A549 (cell line): ENCODE measurements around the gene MAJIN. TPM values are rescaled to one million over a fixed set of nuclear protein-coding genes. Genes with fewer than 3 reads are reported as not detected.

ENCODE experiments used
- ATAC-seq, 2 experiments: fragments of 200-7000 bp in 1 of 2; fragments of >200 bp in 1 of 2; cut with Nextera tagmentation in 1 of 2; cut with Tn5 transposase in 1 of 2; 3 replicates each; pipeline versions ENCODE4 v1.8.0 to v1.9.1; 2018 to 2020; ENCODE audit warnings: mild to moderate bottlenecking in 1 of 2, moderate library complexity in 1 of 2
- CTCF ChIA-PET: fragments of 300-600 bp; sonication (Branson Sonifier 250); formaldehyde crosslinking; extraction: SDS; loops from one replicate; lab custom pipeline; 2021; ENCODE audit warnings: antibody characterized with exemption, inconsistent platforms; lab: Yijun Ruan, JAX
- POLR2A ChIA-PET: fragments of 350-600 bp; formaldehyde crosslinking; extraction: SDS; loops from one replicate; lab custom pipeline; 2021; ENCODE audit warnings: antibody characterized with exemption, inconsistent platforms; lab: Yijun Ruan, JAX
- DNase-seq, 2 experiments: peaks; one replicate each; pipeline versions ENCODE4 v3.0.0 to v3.0.0-alpha.2; 2011 to 2016; ENCODE audit warnings: low read depth in 1 of 2, low spot score in 1 of 2
- FAIRE-seq: peaks from 2 replicates; lab custom pipeline; 2011; peaks lifted over from hg19 to GRCh38; lab: Jason Lieb, UNC
- H3K27ac ChIP-seq, 2 experiments: fragments of >200 bp; sonication (Bioruptor Twin); formaldehyde crosslinking; 3 replicates each; pipeline ENCODE4 v1.5.1; 2016 to 2017
- H3K4me1 ChIP-seq: fragments of >200 bp; sonication (Bioruptor Twin); formaldehyde crosslinking; 3 replicates; pipeline ENCODE4 v1.6.1; 2016
- H3K4me2 ChIP-seq: fragments of >200 bp; sonication (Bioruptor Twin); formaldehyde crosslinking; 3 replicates; pipeline ENCODE4 v1.6.1; 2016
- H3K4me3 ChIP-seq: fragments of >200 bp; sonication (Bioruptor Twin); formaldehyde crosslinking; 3 replicates; pipeline ENCODE4 v1.5.1; 2016
- H3K9me3 ChIP-seq: fragments of >200 bp; sonication (Bioruptor Twin); formaldehyde crosslinking; 3 replicates; pipeline ENCODE4 v1.6.1; 2016
- BHLHE40 ChIP-seq: IDR thresholded peaks from 2 replicates; pipeline ENCODE4 v1.6.1; 2012; ENCODE audit warnings: low read depth, low read length, inconsistent platforms
- CHD4 ChIP-seq: fragments of 200-600 bp; sonication (generic); IDR thresholded peaks from 2 replicates; pipeline ENCODE4 v1.6.1; 2016; ENCODE audit warnings: antibody characterized with exemption, mild to moderate bottlenecking, borderline replicate concordance
- EHMT2 ChIP-seq: fragments of 200-600 bp; sonication (generic); IDR thresholded peaks from 2 replicates; pipeline ENCODE4 v1.6.1; 2016; ENCODE audit warnings: antibody characterized with exemption, low read depth, mild to moderate bottlenecking, moderate library complexity
- ESRRA ChIP-seq: fragments of 150-350 bp; IDR thresholded peaks from 2 replicates; pipeline ENCODE4 v1.6.1; 2014; ENCODE audit warnings: mild to moderate bottlenecking, low read length, borderline replicate concordance
- FOSB ChIP-seq: fragments of 250-450 bp; sonication (Bioruptor Pico); IDR thresholded peaks from 2 replicates; pipeline ENCODE4 v1.5.0; 2020; ENCODE audit warnings: mild to moderate bottlenecking, moderate library complexity
- FOSL2 ChIP-seq, 2 experiments: fragments of 450-650 bp in 1 of 2; fragments of >200 bp in 1 of 2; sonication (Bioruptor Twin) in 1 of 2; formaldehyde crosslinking; IDR thresholded peaks; 2 replicates each; pipeline versions ENCODE4 v1.5.0 to v1.6.1; 2016 to 2020; ENCODE audit warnings: mild to moderate bottlenecking in 1 of 2, moderate library complexity in 1 of 2
- FOXS1 ChIP-seq: fragments of 250-450 bp; sonication (Bioruptor Pico); IDR thresholded peaks from 2 replicates; pipeline ENCODE4 v1.5.0; 2020; ENCODE audit warnings: mild to moderate bottlenecking, moderate library complexity
- HOXB5 ChIP-seq: fragments of 250-450 bp; sonication (Bioruptor Pico); IDR thresholded peaks from 2 replicates; pipeline ENCODE4 v1.5.0; 2020; ENCODE audit warnings: mild to moderate bottlenecking, moderate library complexity
- JUN ChIP-seq, 2 experiments: fragments of >200 bp; sonication (Bioruptor Twin); formaldehyde crosslinking; IDR thresholded peaks; 2 replicates in 1 of 2; 3 replicates in 1 of 2; pipeline ENCODE4 v1.6.1; 2016 to 2017
- KDM1A ChIP-seq: fragments of 200-600 bp; sonication (generic); IDR thresholded peaks from 2 replicates; pipeline ENCODE4 v1.6.1; 2016; ENCODE audit warnings: low read depth, mild to moderate bottlenecking
- KDM5A ChIP-seq: fragments of 200-600 bp; sonication (generic); IDR thresholded peaks from 2 replicates; pipeline ENCODE4 v1.6.1; 2016; ENCODE audit warnings: antibody characterized with exemption, mild to moderate bottlenecking
- MAFK ChIP-seq: fragments of 450-650 bp; IDR thresholded peaks from 2 replicates; pipeline ENCODE4 v1.6.1; 2014; ENCODE audit not compliant: partially characterized antibody
- MAZ ChIP-seq: fragments of 150-350 bp; IDR thresholded peaks from 2 replicates; pipeline ENCODE4 v1.6.1; 2014; ENCODE audit warnings: antibody characterized with exemption, low read depth, low read length, borderline replicate concordance
- MYC ChIP-seq: IDR thresholded peaks from 2 replicates; pipeline ENCODE4 v1.6.1; 2012; ENCODE audit warnings: mild to moderate bottlenecking, inconsistent platforms, low read length, improper control_type of control experiment, borderline replicate concordance
- NR3C1 ChIP-seq: fragments of >200 bp; sonication (Bioruptor Twin); formaldehyde crosslinking; IDR thresholded peaks from 3 replicates; pipeline ENCODE4 v1.6.1; 2017
- PHF8 ChIP-seq: fragments of 200-600 bp; sonication (generic); IDR thresholded peaks from 2 replicates; pipeline ENCODE4 v1.6.1; 2016; ENCODE audit warnings: low read depth, mild to moderate bottlenecking, antibody characterized with exemption, moderate library complexity, borderline replicate concordance
- POLR2A ChIP-seq: IDR thresholded peaks from 2 replicates; pipeline ENCODE4 v1.6.1; 2012; ENCODE audit warnings: mild to moderate bottlenecking, low read length
- POLR2AphosphoS2 ChIP-seq: conservative IDR thresholded peaks from 2 replicates; pipeline ENCODE4 v1.6.1; 2012; ENCODE audit warnings: low read length, improper control_type of control experiment, inconsistent platforms
- RAD21 ChIP-seq, 2 experiments: fragments of >200 bp in 1 of 2; sonication (Bioruptor Twin) in 1 of 2; formaldehyde crosslinking in 1 of 2; IDR thresholded peaks in 1 of 2; conservative IDR thresholded peaks in 1 of 2; 2 replicates in 1 of 2; 3 replicates in 1 of 2; pipeline ENCODE4 v1.6.1; 2012 to 2018; ENCODE audit warnings: inconsistent platforms in 1 of 2
- RARB ChIP-seq: fragments of 250-450 bp; sonication (Bioruptor Pico); IDR thresholded peaks from 2 replicates; pipeline ENCODE4 v1.8.0; 2021; ENCODE audit warnings: mild to moderate bottlenecking, moderate library complexity
- RCOR1 ChIP-seq: fragments of 150-350 bp; IDR thresholded peaks from 2 replicates; pipeline ENCODE4 v1.6.1; 2014; ENCODE audit warnings: antibody characterized with exemption, low read length, low read depth
- RFX5 ChIP-seq: fragments of 450-650 bp; IDR thresholded peaks from 2 replicates; pipeline ENCODE4 v1.7.1; 2014; ENCODE audit warnings: antibody characterized with exemption, mild to moderate bottlenecking, moderate library complexity
- RNF2 ChIP-seq: fragments of 200-600 bp; sonication (generic); IDR thresholded peaks from 2 replicates; pipeline ENCODE4 v1.6.1; 2016; ENCODE audit warnings: low read depth, mild to moderate bottlenecking, antibody characterized with exemption, moderate library complexity, borderline replicate concordance
- TFCP2L1 ChIP-seq: fragments of 250-450 bp; sonication (Bioruptor Pico); IDR thresholded peaks from 2 replicates; pipeline ENCODE4 v1.5.0; 2021; ENCODE audit warnings: mild to moderate bottlenecking
- ZNF302 ChIP-seq: fragments of 250-450 bp; sonication (Bioruptor Pico); IDR thresholded peaks from 2 replicates; pipeline ENCODE4 v1.9.0; 2021; ENCODE audit warnings: inconsistent platforms, mild to moderate bottlenecking, moderate library complexity
- ZSCAN20 ChIP-seq: fragments of 250-450 bp; sonication (Bioruptor Pico); IDR thresholded peaks from 2 replicates; pipeline ENCODE4 v1.8.0; 2022; ENCODE audit warnings: mild to moderate bottlenecking, moderate library complexity
- WGBS: methylation state at CpG from one replicate; pipeline ENCODE4 v1.1.6; 2017; ENCODE audit errors: missing lambda C conversion rate; 5-methylcytosine and 5-hydroxymethylcytosine counted together
- polyA plus RNA-seq, 4 experiments: library from polyadenylated mRNA; depleted of rRNA in 3 of 4; stranded (reverse); fragments of >200 nt; fragmentation: RNase III in 1 of 4; extraction: RNeasy Plus Mini Kit Qiagen cat#74134 plus additional on column Dnase treatment in 1 of 4; gene quantifications; 2 replicates in 3 of 4; 3 replicates in 1 of 4; pipeline ENCODE4 v1.2.3, GENCODE V29; 2011 to 2017
- TF ChIP-seq, protein P1 (sequence below): IDR thresholded peaks from 2 replicates; pipeline ENCODE4 v1.6.1; 2012
- TF ChIP-seq, protein P2 (sequence below): fragments of 250-450 bp; sonication (Bioruptor Pico); IDR thresholded peaks from 2 replicates; pipeline ENCODE4 v1.5.0; 2021; ENCODE audit warnings: mild to moderate bottlenecking, moderate library complexity, borderline replicate concordance
- TF ChIP-seq, protein P3 (sequence below): fragments of 250-450 bp; sonication (Bioruptor Pico); IDR thresholded peaks from 2 replicates; pipeline ENCODE4 v1.5.0; 2020; ENCODE audit warnings: low read depth, mild to moderate bottlenecking, moderate library complexity
- TF ChIP-seq, protein P4 (sequence below): fragments of >200 bp; sonication (Bioruptor Twin); formaldehyde crosslinking; IDR thresholded peaks from 2 replicates; pipeline ENCODE4 v1.6.1; 2016
- TF ChIP-seq, protein P5 (sequence below): fragments of 450-650 bp; IDR thresholded peaks from 2 replicates; pipeline ENCODE4 v1.6.1; 2014; ENCODE audit warnings: antibody characterized with exemption

MAJIN gene
- polyA plus RNA-seq, 2 of the 4 experiments (the other 2 are of a cell fraction), result 0.12 TPM; not detected in 1

DNA sequence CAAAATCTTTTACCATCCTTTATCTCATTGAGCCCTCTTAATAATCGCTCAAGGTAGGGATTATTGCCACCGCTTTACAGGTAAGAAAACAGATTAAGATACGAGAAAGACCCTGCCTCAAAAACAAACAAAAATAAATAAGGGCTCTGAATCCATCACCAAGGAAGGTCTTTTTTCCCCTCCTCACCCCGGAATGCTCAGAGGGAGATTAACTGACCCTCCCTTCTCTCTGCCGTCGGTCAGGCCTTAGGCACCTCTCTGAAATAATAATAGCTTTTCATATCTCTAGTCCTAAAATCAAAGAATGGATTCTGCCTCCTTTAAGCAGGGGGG, 54.3 kb downstream of the MAJIN start:
- H3K9me3 ChIP-seq, result no peaks in the 10 kb centered on the region
- no peak for ATAC-seq
- CTCF ChIA-PET, result interaction anchor here (0.6 to 14.9 kb wide), 10 partner anchors 17 to 192 kb away, joined by 3 to 132 read pairs (median 4); partner anchors contain the start of genes ARL2 and BATF2
- no peak for DNase-seq
- TF ChIP-seq MYC (0 out of 2 replicates have a peak, but pooled peaks have one; percentile 7), FOSL2 (IDR thresholded peaks at IDR 0.05) (no peak), FOSL2 (CRISPR knock-in tag; IDR thresholded peaks at IDR 0.05) (no peak)
- TF ChIP-seq, all 56 proteins: peak for 1
- POLR2A ChIA-PET, result no interaction called here
- Histone ChIP-seq H3K4me1 (peaks cover 15% of the 10 kb centered on the region), H3K4me2 (peak overlapping the region; percentile 78), H3K27ac (peak overlapping the region; percentile 65 to 84), H3K4me3 (peak overlapping the region; percentile 45)
- FAIRE-seq, result no peak
- 13% methylated on average over 6 of the region's 6 CpGs for WGBS

DNA sequence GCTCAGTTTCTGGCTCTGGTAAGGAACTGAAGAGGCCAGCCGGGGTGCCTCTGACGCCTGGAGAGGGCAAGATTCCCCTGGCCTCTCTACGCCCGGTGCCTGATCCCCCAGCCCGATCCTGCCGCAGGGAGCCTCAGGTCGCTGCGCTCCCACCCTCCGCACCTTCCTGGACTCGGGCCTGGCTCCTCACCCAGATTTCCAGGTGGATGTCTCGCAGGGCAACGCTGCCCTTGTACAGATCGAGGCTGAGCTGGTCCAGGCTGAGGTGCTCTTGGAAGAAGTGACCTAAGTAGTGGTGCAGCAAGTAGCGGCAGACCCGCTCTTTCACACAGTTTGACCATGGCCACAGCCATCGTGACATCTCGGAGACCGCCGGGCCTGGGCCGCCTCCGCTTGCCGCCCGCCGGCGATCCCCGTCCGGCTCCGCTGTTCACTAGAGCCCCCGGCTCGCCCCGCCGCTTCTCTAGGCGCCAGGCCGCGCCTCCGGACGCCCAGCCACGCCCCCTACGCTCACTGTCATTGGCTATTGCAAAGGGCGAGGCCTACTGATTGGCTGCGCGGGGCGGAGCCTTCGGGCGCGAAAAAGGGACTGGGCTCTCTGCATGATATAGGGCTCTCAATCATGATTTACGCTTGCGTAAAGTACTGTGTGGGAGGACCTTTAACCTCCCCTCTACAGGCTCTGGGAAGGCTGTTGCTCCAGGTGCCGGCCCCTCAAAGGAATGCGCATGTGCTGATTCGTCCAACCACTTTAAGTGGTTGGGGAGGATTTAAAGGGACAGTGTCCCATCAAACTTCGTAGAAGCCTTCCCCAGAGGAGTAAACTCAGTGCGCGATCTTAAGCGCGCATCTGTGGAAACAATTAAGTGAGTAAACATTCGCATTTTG, 54.9 kb downstream of the MAJIN start, which contains the start of gene ATG2A:
TSS of gene ATG2A (minus strand) at position 435 of the 888 bp plus-strand sequence. CDS start at position 361, 74 bp downstream.
- no peaks in the 10 kb centered on the region for H3K9me3 ChIP-seq
- peaks cover 15% of the 10 kb centered on the region for H3K4me1 ChIP-seq
- peak; percentile 91 to 97 for ATAC-seq
- 3% methylated on average over 52 of the region's 57 CpGs for WGBS
- H3K27ac ChIP-seq, result peak within 1 kb of the TSS; percentile 77 to 91
- DNase-seq, result peak; percentile 99
- POLR2A ChIA-PET, result no interaction called here
- H3K4me2 ChIP-seq, result peak within 1 kb of the TSS; percentile 85
- FAIRE-seq, result peak; percentile 98
- CTCF ChIA-PET, result interaction anchor here (0.5 to 14.9 kb wide), 11 partner anchors 18 to 118 kb away, joined by 3 to 132 read pairs (median 4); partner anchors contain the start of genes ARL2 and BATF2
- peak within 1 kb of the TSS; percentile 70 for H3K4me3 ChIP-seq
- TF ChIP-seq KDM5A, result no peak
- TF ChIP-seq RAD21 (conservative IDR thresholded peaks at IDR 0.05 in 1 of 2, IDR thresholded peaks at IDR 0.05 in 1 of 2), result no peak
- TF ChIP-seq JUN (IDR thresholded peaks at IDR 0.05), result peak in 1 of 2 experiments; percentile 67; a peak in 2 of 5 replicates
- TF ChIP-seq, protein P1, sequence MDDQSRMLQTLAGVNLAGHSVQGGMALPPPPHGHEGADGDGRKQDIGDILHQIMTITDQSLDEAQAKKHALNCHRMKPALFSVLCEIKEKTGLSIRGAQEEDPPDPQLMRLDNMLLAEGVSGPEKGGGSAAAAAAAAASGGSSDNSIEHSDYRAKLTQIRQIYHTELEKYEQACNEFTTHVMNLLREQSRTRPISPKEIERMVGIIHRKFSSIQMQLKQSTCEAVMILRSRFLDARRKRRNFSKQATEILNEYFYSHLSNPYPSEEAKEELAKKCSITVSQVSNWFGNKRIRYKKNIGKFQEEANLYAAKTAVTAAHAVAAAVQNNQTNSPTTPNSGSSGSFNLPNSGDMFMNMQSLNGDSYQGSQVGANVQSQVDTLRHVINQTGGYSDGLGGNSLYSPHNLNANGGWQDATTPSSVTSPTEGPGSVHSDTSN, result no peak
- 0 out of 2 replicates have a peak, but pooled peaks have one; percentile 9 for TF ChIP-seq BHLHE40
- no peak for TF ChIP-seq KDM1A
- TF ChIP-seq MAFK, result no peak
- TF ChIP-seq FOSL2 (IDR thresholded peaks at IDR 0.05), result no peak
- no peak for TF ChIP-seq FOSL2 (CRISPR knock-in tag; IDR thresholded peaks at IDR 0.05)
- TF ChIP-seq HOXB5 (CRISPR knock-in tag), result no peak
- no peak for TF ChIP-seq FOSB (CRISPR knock-in tag)
- TF ChIP-seq, protein P2, sequence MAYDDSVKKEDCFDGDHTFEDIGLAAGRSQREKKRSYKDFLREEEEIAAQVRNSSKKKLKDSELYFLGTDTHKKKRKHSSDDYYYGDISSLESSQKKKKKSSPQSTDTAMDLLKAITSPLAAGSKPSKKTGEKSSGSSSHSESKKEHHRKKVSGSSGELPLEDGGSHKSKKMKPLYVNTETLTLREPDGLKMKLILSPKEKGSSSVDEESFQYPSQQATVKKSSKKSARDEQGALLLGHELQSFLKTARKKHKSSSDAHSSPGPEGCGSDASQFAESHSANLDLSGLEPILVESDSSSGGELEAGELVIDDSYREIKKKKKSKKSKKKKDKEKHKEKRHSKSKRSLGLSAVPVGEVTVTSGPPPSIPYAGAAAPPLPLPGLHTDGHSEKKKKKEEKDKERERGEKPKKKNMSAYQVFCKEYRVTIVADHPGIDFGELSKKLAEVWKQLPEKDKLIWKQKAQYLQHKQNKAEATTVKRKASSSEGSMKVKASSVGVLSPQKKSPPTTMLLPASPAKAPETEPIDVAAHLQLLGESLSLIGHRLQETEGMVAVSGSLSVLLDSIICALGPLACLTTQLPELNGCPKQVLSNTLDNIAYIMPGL (CRISPR knock-in tag), result peak; percentile 96
- peak; percentile 75 for TF ChIP-seq RFX5
- TF ChIP-seq EHMT2, result no peak
- no peak for TF ChIP-seq ZSCAN20 (CRISPR knock-in tag)
- TF ChIP-seq TFCP2L1 (CRISPR knock-in tag), result no peak
- TF ChIP-seq, protein P3, sequence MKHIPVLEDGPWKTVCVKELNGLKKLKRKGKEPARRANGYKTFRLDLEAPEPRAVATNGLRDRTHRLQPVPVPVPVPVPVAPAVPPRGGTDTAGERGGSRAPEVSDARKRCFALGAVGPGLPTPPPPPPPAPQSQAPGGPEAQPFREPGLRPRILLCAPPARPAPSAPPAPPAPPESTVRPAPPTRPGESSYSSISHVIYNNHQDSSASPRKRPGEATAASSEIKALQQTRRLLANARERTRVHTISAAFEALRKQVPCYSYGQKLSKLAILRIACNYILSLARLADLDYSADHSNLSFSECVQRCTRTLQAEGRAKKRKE, result no peak
- peak; percentile 57 for TF ChIP-seq MYC
- TF ChIP-seq POLR2AphosphoS2, result no peak
- TF ChIP-seq PHF8, result peak; percentile 85; the same call in 1 of the 2 replicates
- no peak for TF ChIP-seq MAZ
- no peak for TF ChIP-seq RCOR1
- TF ChIP-seq ESRRA, result no peak
- no peak for TF ChIP-seq ZNF302 (CRISPR knock-in tag)
- no peak for TF ChIP-seq RARB
- TF ChIP-seq CHD4, result no peak
- TF ChIP-seq, protein P4, sequence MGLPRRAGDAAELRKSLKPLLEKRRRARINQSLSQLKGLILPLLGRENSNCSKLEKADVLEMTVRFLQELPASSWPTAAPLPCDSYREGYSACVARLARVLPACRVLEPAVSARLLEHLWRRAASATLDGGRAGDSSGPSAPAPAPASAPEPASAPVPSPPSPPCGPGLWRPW, result no peak
- no peak for TF ChIP-seq RNF2
- peak; percentile 79 for TF ChIP-seq POLR2A
- TF ChIP-seq FOXS1 (CRISPR knock-in tag), result no peak
- TF ChIP-seq, protein P5, sequence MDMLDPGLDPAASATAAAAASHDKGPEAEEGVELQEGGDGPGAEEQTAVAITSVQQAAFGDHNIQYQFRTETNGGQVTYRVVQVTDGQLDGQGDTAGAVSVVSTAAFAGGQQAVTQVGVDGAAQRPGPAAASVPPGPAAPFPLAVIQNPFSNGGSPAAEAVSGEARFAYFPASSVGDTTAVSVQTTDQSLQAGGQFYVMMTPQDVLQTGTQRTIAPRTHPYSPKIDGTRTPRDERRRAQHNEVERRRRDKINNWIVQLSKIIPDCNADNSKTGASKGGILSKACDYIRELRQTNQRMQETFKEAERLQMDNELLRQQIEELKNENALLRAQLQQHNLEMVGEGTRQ, result no peak
- no peak for TF ChIP-seq NR3C1
